ENCODE data around the gene L3MBTL4. TPM values are rescaled to one million over a fixed set of nuclear protein-coding genes. Genes with fewer than 3 reads are reported as not detected.

The L3MBTL4 gene
- total RNA-seq, 1 experiment from 2014 or later = 0.87 TPM

DNA sequence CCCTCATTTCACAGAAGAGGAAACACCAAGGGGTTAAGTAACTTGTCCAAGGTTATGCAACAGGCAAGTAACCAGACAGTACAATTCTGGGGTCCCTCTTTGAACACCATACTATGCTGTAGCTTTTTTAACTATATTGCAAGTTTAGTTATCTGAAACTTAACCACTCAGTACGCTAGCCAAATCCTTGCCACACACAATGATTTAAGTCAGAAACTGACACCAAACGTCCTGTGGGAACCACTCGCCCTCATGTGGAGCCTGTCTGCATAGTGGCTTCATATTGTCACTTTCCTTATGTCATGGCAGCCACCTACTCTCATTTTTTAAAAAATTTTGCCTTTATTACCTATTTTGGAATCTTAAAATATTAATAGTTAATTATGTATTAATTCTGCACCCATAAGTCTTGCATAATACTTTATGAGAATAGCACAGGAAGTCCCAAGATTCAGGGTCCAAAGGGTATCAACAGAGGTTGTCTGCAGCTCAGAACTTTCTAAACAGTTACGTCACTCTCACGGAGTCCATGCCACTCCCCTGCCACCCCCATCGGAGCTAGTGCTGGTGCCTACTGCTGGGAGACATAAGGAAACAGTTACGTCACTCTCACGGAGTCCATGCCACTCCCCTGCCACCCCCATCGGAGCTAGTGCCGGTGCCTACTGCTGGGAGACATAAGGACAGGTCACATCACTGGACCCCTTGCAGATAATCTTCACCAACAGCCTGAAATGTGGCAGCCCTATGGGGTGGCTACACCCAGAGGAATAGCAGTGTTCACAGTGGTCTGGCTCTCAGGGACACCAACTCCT lies 99.0 kb downstream of the L3MBTL4 start:
- TF ChIP-seq, protein P1, sequence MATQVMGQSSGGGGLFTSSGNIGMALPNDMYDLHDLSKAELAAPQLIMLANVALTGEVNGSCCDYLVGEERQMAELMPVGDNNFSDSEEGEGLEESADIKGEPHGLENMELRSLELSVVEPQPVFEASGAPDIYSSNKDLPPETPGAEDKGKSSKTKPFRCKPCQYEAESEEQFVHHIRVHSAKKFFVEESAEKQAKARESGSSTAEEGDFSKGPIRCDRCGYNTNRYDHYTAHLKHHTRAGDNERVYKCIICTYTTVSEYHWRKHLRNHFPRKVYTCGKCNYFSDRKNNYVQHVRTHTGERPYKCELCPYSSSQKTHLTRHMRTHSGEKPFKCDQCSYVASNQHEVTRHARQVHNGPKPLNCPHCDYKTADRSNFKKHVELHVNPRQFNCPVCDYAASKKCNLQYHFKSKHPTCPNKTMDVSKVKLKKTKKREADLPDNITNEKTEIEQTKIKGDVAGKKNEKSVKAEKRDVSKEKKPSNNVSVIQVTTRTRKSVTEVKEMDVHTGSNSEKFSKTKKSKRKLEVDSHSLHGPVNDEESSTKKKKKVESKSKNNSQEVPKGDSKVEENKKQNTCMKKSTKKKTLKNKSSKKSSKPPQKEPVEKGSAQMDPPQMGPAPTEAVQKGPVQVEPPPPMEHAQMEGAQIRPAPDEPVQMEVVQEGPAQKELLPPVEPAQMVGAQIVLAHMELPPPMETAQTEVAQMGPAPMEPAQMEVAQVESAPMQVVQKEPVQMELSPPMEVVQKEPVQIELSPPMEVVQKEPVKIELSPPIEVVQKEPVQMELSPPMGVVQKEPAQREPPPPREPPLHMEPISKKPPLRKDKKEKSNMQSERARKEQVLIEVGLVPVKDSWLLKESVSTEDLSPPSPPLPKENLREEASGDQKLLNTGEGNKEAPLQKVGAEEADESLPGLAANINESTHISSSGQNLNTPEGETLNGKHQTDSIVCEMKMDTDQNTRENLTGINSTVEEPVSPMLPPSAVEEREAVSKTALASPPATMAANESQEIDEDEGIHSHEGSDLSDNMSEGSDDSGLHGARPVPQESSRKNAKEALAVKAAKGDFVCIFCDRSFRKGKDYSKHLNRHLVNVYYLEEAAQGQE (IDR thresholded peaks at IDR 0.05; ENCODE audit: insufficient read depth in 1 of 2, low read depth in 2 of 2, low read length in 1 of 2) = no peak
- TF ChIP-seq POLR2AphosphoS5 (IDR thresholded peaks at IDR 0.05; ENCODE audit: low read depth, low read length) (no peak), SIN3A (IDR thresholded peaks at IDR 0.05; ENCODE audit: borderline replicate concordance, insufficient read depth, low read depth, low read length) (no peak), TCF7L2 (IDR thresholded peaks at IDR 0.05; ENCODE audit: low read depth, low read length) (no peak)
- TF ChIP-seq, protein P2, sequence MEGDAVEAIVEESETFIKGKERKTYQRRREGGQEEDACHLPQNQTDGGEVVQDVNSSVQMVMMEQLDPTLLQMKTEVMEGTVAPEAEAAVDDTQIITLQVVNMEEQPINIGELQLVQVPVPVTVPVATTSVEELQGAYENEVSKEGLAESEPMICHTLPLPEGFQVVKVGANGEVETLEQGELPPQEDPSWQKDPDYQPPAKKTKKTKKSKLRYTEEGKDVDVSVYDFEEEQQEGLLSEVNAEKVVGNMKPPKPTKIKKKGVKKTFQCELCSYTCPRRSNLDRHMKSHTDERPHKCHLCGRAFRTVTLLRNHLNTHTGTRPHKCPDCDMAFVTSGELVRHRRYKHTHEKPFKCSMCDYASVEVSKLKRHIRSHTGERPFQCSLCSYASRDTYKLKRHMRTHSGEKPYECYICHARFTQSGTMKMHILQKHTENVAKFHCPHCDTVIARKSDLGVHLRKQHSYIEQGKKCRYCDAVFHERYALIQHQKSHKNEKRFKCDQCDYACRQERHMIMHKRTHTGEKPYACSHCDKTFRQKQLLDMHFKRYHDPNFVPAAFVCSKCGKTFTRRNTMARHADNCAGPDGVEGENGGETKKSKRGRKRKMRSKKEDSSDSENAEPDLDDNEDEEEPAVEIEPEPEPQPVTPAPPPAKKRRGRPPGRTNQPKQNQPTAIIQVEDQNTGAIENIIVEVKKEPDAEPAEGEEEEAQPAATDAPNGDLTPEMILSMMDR (IDR thresholded peaks at IDR 0.05) = no peak
- Histone ChIP-seq H3K36me3 (ENCODE audit: control insufficient read depth, insufficient read depth, low read length) (no peaks in the 10 kb centered on the region), H3K27me3 (ENCODE audit: control insufficient read depth, insufficient read depth, low read length) (no peaks in the 10 kb centered on the region), H3K9me3 (ENCODE audit: control insufficient read depth, insufficient read depth, low read depth, low read length) (no peaks in the 10 kb centered on the region), H3K4me1 (ENCODE audit: control insufficient read depth, insufficient read depth, low read length) (no peaks in the 10 kb centered on the region), H3K4me3 (ENCODE audit: low read depth in 2 of 2, low read length in 2 of 2) (no peak overlapping the region), H3K27ac (ENCODE audit: low read length) (no peak overlapping the region)
- DNase-seq (ENCODE audit: low read depth, low spot score) (no peak), ATAC-seq (no peak)
- ChIA-PET CTCF (no interaction called here), POLR2A (no interaction called here)
- no TSS peak for BruUV-seq (replicated peaks)
- in situ Hi-C loops (cut with HindIII; ENCODE audit: low pct_unique_long_range_greater_than_20kb, low sequenced_read_pairs) = no loop called here
- intact Hi-C loops (cut with micrococcal nuclease; ENCODE audit: unreplicated experiment) = no loop called here

DNA sequence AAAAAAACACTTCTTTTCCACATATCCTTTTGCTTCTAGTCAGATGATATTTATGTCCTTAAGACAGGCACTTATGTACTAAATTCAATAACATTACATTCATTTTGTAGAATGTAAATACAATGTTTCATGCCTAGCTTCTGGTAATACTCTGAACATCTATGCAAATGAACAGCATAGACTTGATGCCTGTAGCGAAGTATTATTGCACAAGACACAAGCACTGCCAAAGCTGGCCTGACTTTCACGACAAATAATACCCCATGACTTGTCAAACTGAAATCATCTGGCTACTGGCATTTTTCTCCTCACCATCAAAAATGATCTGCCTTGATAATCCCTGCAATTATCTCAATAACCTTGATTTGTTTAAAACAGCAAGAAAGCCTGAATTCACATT lies 101.3 kb downstream of the L3MBTL4 start:
- ATAC-seq (no peak), DNase-seq (ENCODE audit: low read depth, low spot score) (no peak)
- intact Hi-C loops (cut with micrococcal nuclease; ENCODE audit: unreplicated experiment) (no loop called here), in situ Hi-C loops (cut with HindIII; ENCODE audit: low pct_unique_long_range_greater_than_20kb, low sequenced_read_pairs) (no loop called here)
- Histone ChIP-seq H3K36me3 (ENCODE audit: control insufficient read depth, insufficient read depth, low read length) (no peaks in the 10 kb centered on the region), H3K9me3 (ENCODE audit: control insufficient read depth, insufficient read depth, low read depth, low read length) (no peaks in the 10 kb centered on the region), H3K4me3 (ENCODE audit: low read depth in 2 of 2, low read length in 2 of 2) (no peak overlapping the region), H3K27me3 (ENCODE audit: control insufficient read depth, insufficient read depth, low read length) (no peaks in the 10 kb centered on the region), H3K4me1 (ENCODE audit: control insufficient read depth, insufficient read depth, low read length) (no peaks in the 10 kb centered on the region), H3K27ac (ENCODE audit: low read length) (no peak overlapping the region)
- no TSS peak for BruUV-seq (replicated peaks)
- CTCF ChIA-PET = no interaction called here
- POLR2A ChIA-PET = no interaction called here
- TF ChIP-seq, protein P2 (IDR thresholded peaks at IDR 0.05) = no peak
- TF ChIP-seq, protein P1 (IDR thresholded peaks at IDR 0.05; ENCODE audit: insufficient read depth in 1 of 2, low read depth in 2 of 2, low read length in 1 of 2) = no peak
- TF ChIP-seq TCF7L2 (IDR thresholded peaks at IDR 0.05; ENCODE audit: low read depth, low read length) = no peak
- TF ChIP-seq SIN3A (IDR thresholded peaks at IDR 0.05; ENCODE audit: borderline replicate concordance, insufficient read depth, low read depth, low read length) = no peak
- no peak for TF ChIP-seq POLR2AphosphoS5 (IDR thresholded peaks at IDR 0.05; ENCODE audit: low read depth, low read length)

Measured in Panc1 (cell line).